OCI-LY1 (cell line): ENCODE data around the gene VMP1.

Experiments used
- EZH2 ChIP-seq: fragments of 200-600 bp; sonication (generic), shearing (Covaris generic); IDR thresholded peaks from 2 replicates; pipeline ENCODE4 v1.8.0; 2017; ENCODE audit warnings: borderline replicate concordance, mixed run types, mild to moderate bottlenecking, antibody characterized with exemption, low read length, moderate library complexity, mixed read lengths
- TF ChIP-seq, protein P1 (sequence below): fragments of 200-600 bp; sonication (generic), shearing (Covaris generic); IDR thresholded peaks from 2 replicates; pipeline ENCODE4 v1.5.1; 2017; ENCODE audit warnings: mild to moderate bottlenecking, antibody characterized with exemption, low read length, moderate library complexity, mixed read lengths

DNA sequence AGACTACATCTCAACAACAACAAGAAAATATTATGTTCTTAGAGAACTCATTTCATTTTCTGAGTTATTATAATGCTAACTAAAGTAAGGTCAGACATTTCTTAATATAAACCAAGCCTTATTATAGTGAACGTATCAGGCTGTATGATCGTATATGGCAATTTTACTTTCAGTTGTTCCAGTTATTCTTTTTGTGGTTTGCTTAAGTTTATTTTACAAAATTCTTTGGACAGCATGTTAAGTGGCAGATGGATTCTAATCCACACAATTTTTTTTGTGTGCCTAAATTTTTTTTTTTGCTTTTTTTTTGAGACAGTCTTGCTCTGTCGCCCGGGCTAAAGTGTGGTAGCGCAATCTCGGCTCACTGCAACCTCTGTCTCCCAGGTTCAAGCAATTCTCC lies 59.0 kb downstream of the VMP1 start:
- TF ChIP-seq, protein P1, sequence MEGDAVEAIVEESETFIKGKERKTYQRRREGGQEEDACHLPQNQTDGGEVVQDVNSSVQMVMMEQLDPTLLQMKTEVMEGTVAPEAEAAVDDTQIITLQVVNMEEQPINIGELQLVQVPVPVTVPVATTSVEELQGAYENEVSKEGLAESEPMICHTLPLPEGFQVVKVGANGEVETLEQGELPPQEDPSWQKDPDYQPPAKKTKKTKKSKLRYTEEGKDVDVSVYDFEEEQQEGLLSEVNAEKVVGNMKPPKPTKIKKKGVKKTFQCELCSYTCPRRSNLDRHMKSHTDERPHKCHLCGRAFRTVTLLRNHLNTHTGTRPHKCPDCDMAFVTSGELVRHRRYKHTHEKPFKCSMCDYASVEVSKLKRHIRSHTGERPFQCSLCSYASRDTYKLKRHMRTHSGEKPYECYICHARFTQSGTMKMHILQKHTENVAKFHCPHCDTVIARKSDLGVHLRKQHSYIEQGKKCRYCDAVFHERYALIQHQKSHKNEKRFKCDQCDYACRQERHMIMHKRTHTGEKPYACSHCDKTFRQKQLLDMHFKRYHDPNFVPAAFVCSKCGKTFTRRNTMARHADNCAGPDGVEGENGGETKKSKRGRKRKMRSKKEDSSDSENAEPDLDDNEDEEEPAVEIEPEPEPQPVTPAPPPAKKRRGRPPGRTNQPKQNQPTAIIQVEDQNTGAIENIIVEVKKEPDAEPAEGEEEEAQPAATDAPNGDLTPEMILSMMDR: no peak
- no peak for TF ChIP-seq EZH2
